AG04450 (cell line): ENCODE results near the gene INAFM2. TPM values are rescaled to one million over a fixed set of nuclear protein-coding genes. Genes with fewer than 3 reads are reported as not detected.
A peak's percentile ranks its signal among the peaks of the same experiment; 100 is the strongest.

Experiments
- CTCF ChIA-PET: fragments of 300-600, 350-600 bp; formaldehyde crosslinking; extraction: SDS; loops from one replicate; lab custom pipeline; 2022; ENCODE audit warnings: antibody characterized with exemption, inconsistent platforms; lab: Charles Lee
- POLR2A ChIA-PET: fragments of 350-600 bp; formaldehyde crosslinking; extraction: SDS; loops from one replicate; lab custom pipeline; 2021; ENCODE audit warnings: antibody characterized with exemption, inconsistent platforms; lab: Yijun Ruan, JAX
- DNase-seq: peaks from one replicate; pipeline ENCODE4 v3.0.0-alpha.2; 2011; ENCODE audit warnings: low read depth, low spot score
- H3K27ac ChIP-seq: one replicate; pipeline ENCODE4 v1.5.1; 2012; ENCODE audit warnings: low read depth, low read length, control low read depth
- H3K27me3 ChIP-seq: one replicate; pipeline ENCODE4 v1.6.0; 2012; ENCODE audit warnings: low read length; ENCODE audit not compliant: control insufficient read depth, insufficient read depth
- H3K4me3 ChIP-seq: 2 replicates; pipeline ENCODE4 v1.5.1; 2011; ENCODE audit warnings: mild to moderate bottlenecking, low read depth, low read length, control low read depth
- H3K9me3 ChIP-seq: 2 replicates; pipeline ENCODE4 v1.5.1; 2012; ENCODE audit warnings: low read length; ENCODE audit not compliant: control insufficient read depth, insufficient read depth
- CTCF ChIP-seq: IDR thresholded peaks from 2 replicates; pipeline ENCODE4 v1.5.1; 2011; ENCODE audit warnings: low read depth, low read length, control low read depth, inconsistent platforms
- polyA minus RNA-seq: library from RNA; depleted of rRNA, polyadenylated mRNA; stranded (reverse); fragments of >200 nt; gene quantifications from 2 replicates; pipeline ENCODE4 v1.2.3, GENCODE V29; 2011; rRNA and poly(A)+ RNA removed
- polyA plus RNA-seq: library from polyadenylated mRNA; depleted of rRNA; stranded (reverse); fragments of >200 nt; gene quantifications from 2 replicates; pipeline ENCODE4 v1.2.3, GENCODE V29; 2011; rRNA removed

The INAFM2 gene
- polyA plus RNA-seq (10.4 and 11.4 TPM in 2 replicates), polyA minus RNA-seq (5.0 and 6.6 TPM in 2 replicates)

GRCh38 chr15:40323239-40323952 is at the start of gene INAFM2:
INAFM2 (plus strand) TSS chr15:40323692; CDS start chr15:40324056, 364 bp downstream.
- peak within 1 kb of the TSS; percentile 71 for H3K4me3 ChIP-seq
- peak; percentile 67 for TF ChIP-seq CTCF
- no peak within 1 kb of the TSS for H3K27ac ChIP-seq
- POLR2A ChIA-PET: interaction anchor here (0.6 to 1.4 kb wide), 10 partner anchors 13 to 835 kb away, joined by 3 to 15 read pairs (median 4); no protein-coding TSS in a partner anchor
- peaks cover 3% of the 10 kb centered on the region for H3K27me3 ChIP-seq
- no peaks in the 10 kb centered on the region; the same call in 1 of the 2 replicates for H3K9me3 ChIP-seq
- peak; percentile 85 for DNase-seq
- CTCF ChIA-PET: interaction anchor here (0.6 to 5.1 kb wide), 17 partner anchors 9 to 124 kb away, joined by 3 to 85 read pairs (median 4); partner anchors contain the start of genes CCDC9B and IVD

GRCh38 chr15:40274350-40275274 is 48.9 kb upstream of the INAFM2 start:
- Histone ChIP-seq H3K27ac (no peak overlapping the region), H3K9me3 (no peaks in the 10 kb centered on the region), H3K27me3 (peaks cover 32% of the 10 kb centered on the region), H3K4me3 (no peak overlapping the region)
- peak; percentile 58 for DNase-seq
- TF ChIP-seq CTCF: peak; percentile 100
- POLR2A ChIA-PET: interaction anchor here (0.7 kb wide), 1 partner anchor 57 kb away, joined by 3 read pairs; no protein-coding TSS in a partner anchor
- CTCF ChIA-PET: interaction anchor here (0.6 to 12.2 kb wide), 64 partner anchors 9 to 1166 kb away, joined by 3 to 670 read pairs (median 6); partner anchors contain the start of genes BUB1B, PAK6 and PLCB2

- ChIA-PET POLR2A (no interaction called here), CTCF (interaction anchor here (0.7 to 12.2 kb wide), 19 partner anchors 12 to 358 kb away, joined by 3 to 670 read pairs (median 14); partner anchors contain the start of gene PLCB2)
- no peak overlapping the region for H3K4me3 ChIP-seq
- H3K27me3 ChIP-seq: peaks cover 39% of the 10 kb centered on the region
- DNase-seq: no peak
- H3K27ac ChIP-seq: no peak overlapping the region
- no peaks in the 10 kb centered on the region; the same call in 1 of the 2 replicates for H3K9me3 ChIP-seq
- no peak for TF ChIP-seq CTCF
Measured at GRCh38 chr15:40275523-40275922, 48.0 kb upstream of the INAFM2 start.

GRCh38 chr15:40275954-40276353 is 47.5 kb upstream of the INAFM2 start:
- H3K9me3 ChIP-seq: peaks cover under 1% of the 10 kb centered on the region; the same call in 1 of the 2 replicates
- ChIA-PET POLR2A (interaction anchor here (0.7 kb wide), 1 partner anchor 171 kb away, joined by 3 read pairs; no protein-coding TSS in a partner anchor), CTCF (interaction anchor here (0.7 to 12.2 kb wide), 6 partner anchors 12 to 357 kb away, joined by 3 to 670 read pairs (median 77); no protein-coding TSS in a partner anchor)
- peaks cover 41% of the 10 kb centered on the region for H3K27me3 ChIP-seq
- no peak for TF ChIP-seq CTCF
- H3K4me3 ChIP-seq: no peak overlapping the region
- DNase-seq: no peak
- no peak overlapping the region for H3K27ac ChIP-seq
